GM18526 (cell line): ENCODE data around the gene PPP6C.

Source experiments
- POLR2A ChIP-seq: IDR thresholded peaks from 3 replicates; pipeline ENCODE4 v1.6.1; 2011; ENCODE audit not compliant: insufficient read length; ENCODE audit errors: extremely low read depth

Gene PPP6C

DNA sequence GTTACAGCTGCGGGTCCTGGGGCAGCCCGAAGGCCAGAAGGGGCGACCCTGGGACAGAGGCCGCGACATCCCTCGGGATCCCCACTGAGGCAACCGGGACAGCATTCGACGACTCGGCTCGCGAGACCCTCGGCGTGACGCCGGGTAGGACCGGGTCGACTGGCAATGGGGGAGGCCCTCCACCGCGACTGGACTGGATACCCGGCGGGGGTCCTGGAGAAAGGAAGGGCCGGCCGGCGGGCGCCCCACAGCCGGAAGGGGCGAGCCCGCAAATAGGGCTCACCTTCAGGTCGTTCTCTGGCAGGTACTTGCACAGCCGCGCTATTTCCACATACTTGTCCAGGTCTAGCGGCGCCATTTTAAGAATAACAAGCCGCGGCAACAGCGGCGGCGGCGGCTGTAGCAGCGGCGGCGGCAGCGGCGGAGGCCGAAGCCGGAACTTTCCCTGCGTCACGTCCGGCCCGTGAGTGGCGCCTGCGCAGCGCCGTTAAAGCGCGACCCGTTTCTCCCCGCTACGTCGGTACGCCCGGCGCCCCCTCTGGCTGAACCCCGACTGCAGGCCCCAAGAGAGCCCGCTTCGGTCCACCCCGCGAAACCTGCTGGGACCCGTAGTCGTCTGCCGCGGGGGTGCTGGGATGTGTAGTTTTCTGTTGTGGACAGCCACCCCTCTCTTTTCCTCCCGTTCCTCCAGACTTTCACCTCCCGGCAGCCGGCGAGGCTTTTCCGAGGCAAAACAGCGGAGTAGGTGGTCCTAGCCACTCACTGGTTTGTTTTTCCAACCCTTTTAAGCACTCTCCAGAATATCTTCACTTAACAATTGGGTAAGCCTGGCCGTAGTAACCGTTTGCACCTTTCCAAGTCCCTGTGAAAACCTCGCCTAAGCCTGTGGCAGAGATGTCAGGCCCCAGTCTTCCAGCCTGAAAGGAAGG, at the start of gene PPP6C:
Gene PPP6C, minus strand, starts transcription at position 443 of the 929 bp plus-strand sequence. Its CDS starts 85 bp downstream, at position 358.
- peak; percentile 79 for TF ChIP-seq POLR2A

DNA sequence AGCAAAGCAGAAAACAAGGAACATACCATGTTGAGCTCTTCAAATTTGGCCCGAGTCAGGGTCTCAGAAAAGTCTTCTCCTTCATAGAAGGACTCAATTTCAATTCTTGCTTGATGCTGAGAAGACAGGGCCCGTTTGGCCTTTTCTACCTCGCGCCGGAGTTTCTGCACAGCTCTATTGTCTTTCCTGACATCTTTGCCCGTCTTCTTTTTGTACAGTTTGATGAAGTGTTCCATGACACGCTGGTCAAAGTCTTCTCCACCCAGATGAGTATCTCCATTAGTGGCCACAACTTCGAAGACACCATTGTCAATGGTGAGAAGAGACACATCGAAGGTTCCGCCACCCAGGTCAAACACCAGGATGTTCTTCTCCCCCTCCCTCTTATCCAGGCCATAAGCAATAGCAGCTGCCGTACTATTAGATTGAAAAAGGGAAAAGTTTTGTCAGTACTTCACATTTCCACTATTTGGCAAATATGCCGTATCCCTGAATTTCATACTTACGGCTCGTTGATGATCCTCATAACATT, 49.4 kb upstream of the PPP6C start:
- TF ChIP-seq POLR2A: no peak

GRCh38 chr9:125238127-125238914, 48.7 kb upstream of the PPP6C start:
- TF ChIP-seq POLR2A: no peak

DNA sequence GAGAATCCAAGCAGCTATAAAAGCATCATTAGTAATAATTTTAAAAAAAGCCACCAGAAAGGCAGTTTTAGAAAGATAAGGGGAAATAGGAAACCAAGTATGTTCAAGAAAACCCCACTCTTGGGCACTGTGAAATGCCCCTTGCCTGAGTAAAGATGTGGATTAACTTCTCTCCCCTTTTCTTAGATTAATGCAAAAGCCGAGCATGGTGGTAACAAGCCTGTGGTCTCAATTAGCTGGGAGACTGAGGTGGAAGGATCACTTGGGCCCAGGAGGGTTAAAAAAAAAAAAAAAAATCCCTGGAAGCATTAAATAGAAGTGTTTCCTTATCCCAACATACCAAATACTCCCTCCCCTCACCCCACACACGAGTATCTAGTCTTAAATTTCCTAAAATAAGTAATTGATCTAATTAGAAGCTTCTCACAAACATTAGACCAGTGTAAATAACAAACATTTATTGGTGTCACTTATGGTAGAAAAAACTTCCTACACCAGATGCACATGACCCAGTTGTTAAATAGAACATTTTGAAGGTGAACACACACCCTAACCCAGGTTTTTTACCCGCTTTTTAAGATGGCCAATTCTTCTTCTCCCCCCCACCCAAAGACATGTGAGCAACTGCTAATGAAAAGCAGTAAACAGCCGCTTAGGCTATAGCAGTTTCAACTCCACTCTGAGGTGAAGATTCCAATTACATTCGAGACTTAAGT, 46.4 kb upstream of the PPP6C start:
- no peak for TF ChIP-seq POLR2A

DNA sequence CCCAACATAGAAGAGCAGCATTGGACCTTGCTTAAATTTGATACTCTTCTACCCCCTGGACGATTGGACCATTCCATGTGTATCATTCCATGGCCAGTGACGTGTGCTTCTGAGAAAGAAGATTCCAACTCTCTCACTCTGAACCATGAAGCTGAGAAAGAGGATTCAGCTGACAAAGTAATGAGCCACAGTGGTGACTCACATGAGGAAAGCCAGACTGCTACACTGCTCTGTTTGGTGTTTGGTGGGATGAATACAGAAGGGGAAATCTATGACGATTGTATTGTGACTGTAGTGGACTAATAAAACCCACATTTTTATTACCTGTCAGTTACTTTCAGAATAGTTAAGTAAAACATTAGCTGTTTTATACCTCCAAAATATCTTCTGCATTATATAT, 44.1 kb upstream of the PPP6C start:
- no peak for TF ChIP-seq POLR2A

- no peak for TF ChIP-seq POLR2A
These were observed 38.2 kb upstream of the PPP6C start for GRCh38 chr9:125227761-125228160.

- no peak for TF ChIP-seq POLR2A
These were observed 29.0 kb upstream of the PPP6C start for GRCh38 chr9:125218621-125219020.

DNA sequence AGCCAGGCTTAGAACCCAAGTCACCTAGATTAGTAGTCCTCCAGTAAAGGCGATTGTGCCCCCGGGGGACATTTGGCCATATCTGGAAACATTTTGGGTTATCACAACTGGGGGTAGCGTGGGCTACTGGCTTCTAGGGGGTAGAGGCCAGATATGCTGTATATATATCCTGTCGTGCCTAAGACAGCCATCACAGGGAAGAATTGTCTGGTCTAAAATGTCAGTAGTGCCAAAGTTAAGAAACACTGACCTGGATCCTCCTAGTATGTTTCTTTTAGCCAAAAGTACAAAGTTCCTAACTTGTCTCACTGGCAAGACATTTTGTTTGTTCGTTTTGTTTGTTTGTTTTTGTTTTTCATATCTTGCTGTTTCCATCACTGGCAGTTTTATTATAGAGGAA, 24.6 kb upstream of the PPP6C start:
- no peak for TF ChIP-seq POLR2A

GRCh38 chr9:125204477-125204876, 14.9 kb upstream of the PPP6C start:
- no peak for TF ChIP-seq POLR2A

DNA sequence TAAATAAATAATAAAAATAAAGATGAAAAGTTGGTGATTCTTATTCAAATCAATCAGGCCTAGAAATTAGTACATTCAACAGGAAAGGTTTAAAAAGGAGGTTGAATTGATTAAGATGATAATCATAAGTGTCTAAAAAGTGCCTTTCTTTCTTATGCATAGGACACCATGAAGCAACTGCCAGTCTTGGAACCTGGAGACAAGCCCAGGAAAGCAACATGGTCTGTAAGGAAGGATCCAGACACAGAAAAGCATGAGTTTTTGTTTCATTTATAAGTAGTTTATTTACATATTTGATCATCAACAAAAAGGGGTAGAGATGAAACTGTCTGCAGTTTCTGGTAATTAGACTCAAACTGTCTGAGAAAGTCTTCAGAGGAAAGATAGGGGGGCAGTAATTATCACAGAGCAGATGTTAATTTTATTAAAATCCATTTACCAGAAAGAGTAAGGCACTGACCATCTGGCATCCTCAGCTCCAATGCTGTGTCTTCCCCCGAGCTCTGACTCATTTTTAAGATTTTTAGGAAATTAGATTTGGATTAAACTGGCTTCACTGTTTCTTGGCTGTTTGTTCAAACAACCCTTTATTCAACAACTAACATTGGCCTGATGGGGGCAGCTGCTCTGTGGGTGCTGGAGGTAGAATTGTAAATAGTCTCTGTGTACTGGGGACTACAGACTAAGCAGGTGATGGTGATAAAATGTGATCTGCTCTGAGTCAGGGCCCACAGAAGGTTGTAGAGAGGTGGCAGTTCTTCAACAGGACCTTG, 13.4 kb upstream of the PPP6C start:
- no peak for TF ChIP-seq POLR2A

GRCh38 chr9:125200216-125201047, 10.8 kb upstream of the PPP6C start, which contains the start of gene RABEPK:
Gene RABEPK, plus strand, starts transcription at chr9:125200542. Its CDS starts 2,472 bp downstream, at chr9:125203014.
- TF ChIP-seq POLR2A: peak; percentile 91

DNA sequence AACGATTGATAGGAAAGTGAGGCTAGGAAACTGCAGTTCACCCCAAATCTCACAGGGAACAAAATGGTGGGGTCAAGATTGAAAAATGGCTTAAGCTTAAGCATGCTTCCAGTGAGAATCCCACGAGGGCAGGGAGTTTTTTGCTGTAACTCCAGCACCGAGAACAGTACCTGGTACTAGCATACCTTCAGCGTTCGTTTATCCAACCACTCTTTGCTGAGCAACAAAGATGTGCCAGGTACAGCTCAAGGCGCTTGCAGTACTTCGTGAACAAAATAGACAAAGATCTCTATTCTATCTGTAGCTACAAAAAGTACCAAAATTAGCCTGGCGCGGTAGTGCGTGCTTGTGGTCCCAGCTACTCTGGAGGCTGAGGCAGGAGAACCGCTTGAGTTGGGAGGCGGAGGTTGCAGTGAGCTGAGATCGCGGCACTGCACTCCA, 778 bp upstream of the PPP6C start:
- TF ChIP-seq POLR2A: no peak

- no peak for TF ChIP-seq POLR2A
These were observed 617 bp downstream of the PPP6C start for GRCh38 chr9:125189011-125189360.
